ENCODE data around the gene INPP4A.
A peak's percentile ranks its signal among the peaks of the same experiment; 100 is the strongest.
"Not testable (repeated sequence)": the region's sequence is repeated elsewhere in the genome, so short reads cannot be mapped to it uniquely, and the experiment has no call there.

INPP4A gene

GRCh38 chr2:98408155-98408554, 36.5 kb upstream of the INPP4A start:
- TF ChIP-seq CTCF (IDR thresholded peaks at IDR 0.05) (no peak), ZFX (IDR thresholded peaks at IDR 0.05; ENCODE audit: borderline replicate concordance) (no peak)
- H3K27ac ChIP-seq, result no peak overlapping the region

GRCh38 chr2:98412751-98413458, 31.8 kb upstream of the INPP4A start:
- no peak overlapping the region for H3K27ac ChIP-seq
- TF ChIP-seq CTCF (IDR thresholded peaks at IDR 0.05) (peak; percentile 83), ZFX (IDR thresholded peaks at IDR 0.05; ENCODE audit: borderline replicate concordance) (no peak)

- not testable (repeated sequence) for H3K27ac ChIP-seq
These were observed 30.4 kb upstream of the INPP4A start for GRCh38 chr2:98414246-98414645.

- not testable (repeated sequence) for H3K27ac ChIP-seq
These were observed 28.9 kb upstream of the INPP4A start for GRCh38 chr2:98415719-98416248.

- TF ChIP-seq CTCF (IDR thresholded peaks at IDR 0.05), result no peak
- no peak for TF ChIP-seq ZFX (IDR thresholded peaks at IDR 0.05; ENCODE audit: borderline replicate concordance)
- H3K27ac ChIP-seq, result no peak overlapping the region
These were observed 28.1 kb upstream of the INPP4A start for GRCh38 chr2:98416383-98417159.

GRCh38 chr2:98419544-98419943, 25.1 kb upstream of the INPP4A start:
- no peak overlapping the region for H3K27ac ChIP-seq
- TF ChIP-seq ZFX (IDR thresholded peaks at IDR 0.05; ENCODE audit: borderline replicate concordance) (no peak), CTCF (IDR thresholded peaks at IDR 0.05) (no peak)

- TF ChIP-seq CTCF (IDR thresholded peaks at IDR 0.05), result no peak
- no peak for TF ChIP-seq ZFX (IDR thresholded peaks at IDR 0.05; ENCODE audit: borderline replicate concordance)
- H3K27ac ChIP-seq, result no peak overlapping the region
These were observed 24.5 kb upstream of the INPP4A start for GRCh38 chr2:98419977-98420725.

GRCh38 chr2:98422449-98422848, 22.2 kb upstream of the INPP4A start:
- H3K27ac ChIP-seq, result no peak overlapping the region
- TF ChIP-seq CTCF (IDR thresholded peaks at IDR 0.05), result no peak

All from 22Rv1 (cell line).